ENCODE results near the gene FKRP. TPM values are rescaled to one million over a fixed set of nuclear protein-coding genes. Genes with fewer than 3 reads are reported as not detected.

The FKRP gene
- total and polyA plus RNA-seq, 2 donors (not counting 1 experiment from before 2014, with no cell fraction given), result 11.8 to 12.2 TPM

DNA sequence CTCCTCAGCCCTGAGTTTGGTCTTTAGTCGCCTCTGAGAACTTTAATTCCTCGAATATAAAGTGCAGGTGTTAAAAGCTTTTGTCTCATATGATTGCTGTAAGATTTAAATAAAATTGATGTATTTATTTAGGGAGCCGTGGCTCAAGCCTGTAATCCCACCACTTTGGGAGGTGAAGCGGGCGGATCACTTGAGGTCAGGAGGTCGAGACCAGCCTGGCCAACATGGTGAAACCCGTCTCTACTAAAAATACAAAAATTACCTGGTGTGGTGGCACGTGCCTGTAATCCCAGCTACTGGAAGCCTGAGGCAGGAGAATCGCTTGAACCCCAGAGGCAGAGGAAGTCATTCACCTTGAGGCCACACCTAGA, 43.1 kb downstream of the FKRP start:
- no peak overlapping the region for H3K27ac ChIP-seq (ENCODE audit: insufficient read depth, low read length)
- H3K4me3 ChIP-seq (replicated peaks in 1 of 4; ENCODE audit: control extremely low read depth in 1 of 4, insufficient read depth in 1 of 4, low read depth in 3 of 4, low read length in 4 of 4), result no peak overlapping the region
- no peaks in the 10 kb centered on the region for H3K9me3 ChIP-seq (ENCODE audit: control insufficient read depth, insufficient read depth, low read depth, low read length)
- TF ChIP-seq EZH2 (IDR thresholded peaks at IDR 0.05; ENCODE audit: low read length, missing control alignments), result no peak
- TF ChIP-seq CTCF (conservative IDR thresholded peaks at IDR 0.05 in 1 of 2, IDR thresholded peaks at IDR 0.05 in 1 of 2; ENCODE audit: low read depth in 1 of 2, low read length in 2 of 2), result no peak
- H3K36me3 ChIP-seq (ENCODE audit: control insufficient read depth, insufficient read depth, low read length), result peaks cover under 1% of the 10 kb centered on the region
- H3K4me2 ChIP-seq (ENCODE audit: extremely low read depth, insufficient read depth, low read length), result no peak overlapping the region
- no peaks in the 10 kb centered on the region for H4K20me1 ChIP-seq (ENCODE audit: control insufficient read depth, extremely low read depth, insufficient read depth, low read length)
- no peak overlapping the region for H2AFZ ChIP-seq (ENCODE audit: low read length)
- DNase-seq (ENCODE audit: low read depth in 2 of 2), result no peak
- H3K9ac ChIP-seq (ENCODE audit: insufficient read depth, low read length), result no peak overlapping the region
- H3K27me3 ChIP-seq (ENCODE audit: control insufficient read depth, insufficient read depth, low read length), result no peaks in the 10 kb centered on the region
- H3K79me2 ChIP-seq (ENCODE audit: control insufficient read depth, insufficient read depth, low read length), result peaks cover 43% of the 10 kb centered on the region
- peaks cover 12% of the 10 kb centered on the region for H3K4me1 ChIP-seq (ENCODE audit: control insufficient read depth, extremely low read depth, insufficient read depth, low read length)

DNA sequence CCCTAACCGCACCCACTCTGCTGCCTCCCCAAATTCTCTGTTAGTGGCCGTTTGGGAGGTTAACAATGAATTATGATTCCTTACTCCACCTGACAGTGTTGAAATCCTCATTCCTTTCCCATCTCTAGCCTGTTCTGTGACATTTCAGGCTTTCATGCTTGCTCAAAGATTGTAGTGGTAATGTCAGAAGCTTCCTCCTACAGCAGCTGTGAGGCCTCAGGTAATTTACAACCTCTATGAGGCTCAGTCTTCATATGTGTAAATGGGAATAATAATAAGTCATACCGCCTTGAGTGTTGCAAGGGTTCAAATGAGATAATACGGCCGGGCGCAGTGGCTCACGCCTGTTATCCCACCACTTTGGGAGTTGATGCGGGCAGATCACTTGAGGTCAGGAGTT, 43.5 kb downstream of the FKRP start:
- Histone ChIP-seq H3K27ac (ENCODE audit: insufficient read depth, low read length) (no peak overlapping the region), H4K20me1 (ENCODE audit: control insufficient read depth, extremely low read depth, insufficient read depth, low read length) (no peaks in the 10 kb centered on the region), H3K4me3 (replicated peaks in 1 of 4; ENCODE audit: control extremely low read depth in 1 of 4, insufficient read depth in 1 of 4, low read depth in 3 of 4, low read length in 4 of 4) (no peak overlapping the region), H3K36me3 (ENCODE audit: control insufficient read depth, insufficient read depth, low read length) (no peaks in the 10 kb centered on the region), H2AFZ (ENCODE audit: low read length) (no peak overlapping the region), H3K4me2 (ENCODE audit: extremely low read depth, insufficient read depth, low read length) (no peak overlapping the region), H3K79me2 (ENCODE audit: control insufficient read depth, insufficient read depth, low read length) (peaks cover 39% of the 10 kb centered on the region), H3K9me3 (ENCODE audit: control insufficient read depth, insufficient read depth, low read depth, low read length) (no peaks in the 10 kb centered on the region), H3K27me3 (ENCODE audit: control insufficient read depth, insufficient read depth, low read length) (no peaks in the 10 kb centered on the region), H3K9ac (ENCODE audit: insufficient read depth, low read length) (no peak overlapping the region), H3K4me1 (ENCODE audit: control insufficient read depth, extremely low read depth, insufficient read depth, low read length) (peaks cover 10% of the 10 kb centered on the region)
- DNase-seq (ENCODE audit: low read depth in 2 of 2), result no peak
- TF ChIP-seq EZH2 (IDR thresholded peaks at IDR 0.05; ENCODE audit: low read length, missing control alignments) (no peak), CTCF (conservative IDR thresholded peaks at IDR 0.05 in 1 of 2, IDR thresholded peaks at IDR 0.05 in 1 of 2; ENCODE audit: low read depth in 1 of 2, low read length in 2 of 2) (no peak)

DNA sequence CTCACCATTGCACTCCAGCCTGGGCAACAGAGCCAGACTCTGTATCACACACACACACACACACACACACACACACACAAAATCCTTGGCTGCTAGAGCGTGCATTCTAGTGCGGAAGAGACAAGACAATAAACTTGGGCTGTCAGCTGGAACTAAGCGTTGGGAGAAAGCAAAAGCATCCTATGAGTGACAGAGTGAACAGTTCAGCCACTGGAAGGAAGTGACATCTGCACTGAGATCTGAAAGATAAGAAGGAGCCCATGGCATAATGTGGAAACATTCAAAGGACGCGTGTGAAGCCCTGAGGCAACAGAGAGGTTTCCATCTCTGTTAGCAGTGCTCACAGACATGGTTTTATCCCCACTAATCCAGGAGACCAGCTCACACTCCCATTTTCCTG, 46.1 kb downstream of the FKRP start:
- Histone ChIP-seq H3K4me3 (replicated peaks in 1 of 4; ENCODE audit: control extremely low read depth in 1 of 4, insufficient read depth in 1 of 4, low read depth in 3 of 4, low read length in 4 of 4) (no peak overlapping the region), H3K36me3 (ENCODE audit: control insufficient read depth, insufficient read depth, low read length) (no peaks in the 10 kb centered on the region), H3K4me2 (ENCODE audit: extremely low read depth, insufficient read depth, low read length) (peak overlapping the region; percentile 25)

More for the DNA sequence above, 46.1 kb downstream of the FKRP start:
- TF ChIP-seq CTCF (conservative IDR thresholded peaks at IDR 0.05 in 1 of 2, IDR thresholded peaks at IDR 0.05 in 1 of 2; ENCODE audit: low read depth in 1 of 2, low read length in 2 of 2) (no peak), EZH2 (IDR thresholded peaks at IDR 0.05; ENCODE audit: low read length, missing control alignments) (no peak)
- Histone ChIP-seq H3K9me3 (ENCODE audit: control insufficient read depth, insufficient read depth, low read depth, low read length) (no peaks in the 10 kb centered on the region), H3K4me1 (ENCODE audit: control insufficient read depth, extremely low read depth, insufficient read depth, low read length) (peaks cover 12% of the 10 kb centered on the region), H2AFZ (ENCODE audit: low read length) (no peak overlapping the region), H3K27ac (ENCODE audit: insufficient read depth, low read length) (no peak overlapping the region), H3K27me3 (ENCODE audit: control insufficient read depth, insufficient read depth, low read length) (no peaks in the 10 kb centered on the region), H4K20me1 (ENCODE audit: control insufficient read depth, extremely low read depth, insufficient read depth, low read length) (no peaks in the 10 kb centered on the region), H3K9ac (ENCODE audit: insufficient read depth, low read length) (no peak overlapping the region), H3K79me2 (ENCODE audit: control insufficient read depth, insufficient read depth, low read length) (peaks cover 13% of the 10 kb centered on the region)
- DNase-seq (ENCODE audit: low read depth in 2 of 2), result no peak
